GM12874 (cell line): ENCODE results near the gene TENM4.

Experiments
- CTCF ChIP-seq: IDR thresholded peaks from 2 replicates; pipeline ENCODE4 v1.5.1; 2011; ENCODE audit warnings: low read depth, mild to moderate bottlenecking, control low read depth, low read length, moderate library complexity; ENCODE audit not compliant: insufficient read depth

The TENM4 gene

GRCh38 chr11:78683774-78684173 lies 757.1 kb downstream of the TENM4 start:
- no peak for TF ChIP-seq CTCF

- TF ChIP-seq CTCF: no peak
Measured at GRCh38 chr11:78676026-78676557, 764.7 kb downstream of the TENM4 start.

GRCh38 chr11:78672850-78673620 lies 767.8 kb downstream of the TENM4 start:
- TF ChIP-seq CTCF: no peak

- TF ChIP-seq CTCF: no peak
Measured at GRCh38 chr11:78669249-78669648, 771.6 kb downstream of the TENM4 start.

GRCh38 chr11:78667461-78667860 lies 773.4 kb downstream of the TENM4 start:
- TF ChIP-seq CTCF: no peak

GRCh38 chr11:78666675-78667160 lies 774.1 kb downstream of the TENM4 start:
- no peak for TF ChIP-seq CTCF

- no peak for TF ChIP-seq CTCF
Measured at GRCh38 chr11:78664636-78665035, 776.2 kb downstream of the TENM4 start.
